Common myeloid progenitor, CD34-positive (primary cell): Measurements from ENCODE around the gene TFF1.

Source experiments
- CTCF ChIA-PET: fragments of 350-600 bp; sonication (Branson Sonifier 250); formaldehyde crosslinking; loops from one replicate; lab custom pipeline; 2021; ENCODE audit warnings: antibody characterized with exemption; lab: Charles Lee
- POLR2A ChIA-PET: fragments of 350-600 bp; sonication (Branson Sonifier 250); formaldehyde crosslinking; loops from one replicate; lab custom pipeline; 2021; ENCODE audit warnings: antibody characterized with exemption; lab: Charles Lee
- DNase-seq, 3 donors: peaks; one replicate each; pipeline versions ENCODE4 v3.0.0 to v3.0.0-alpha.2; 2013
- H3K27ac ChIP-seq, 2 experiments: 1 replicate in 1 of 2; 2 replicates in 1 of 2; pipeline ENCODE4 v1.7.0; 2013; ENCODE audit warnings: inconsistent platforms in 2 of 2, low read length in 2 of 2, mild to moderate bottlenecking in 2 of 2, low read depth in 1 of 2, moderate library complexity in 1 of 2; ENCODE audit not compliant: severe bottlenecking in 2 of 2, insufficient read depth in 1 of 2, poor library complexity in 1 of 2
- H3K27me3 ChIP-seq, 5 experiments: replicated peaks in 2 of 5; 1 replicate in 3 of 5; 2 replicates in 2 of 5; pipeline versions ENCODE4 v1.6.1 to v1.7.0; 2013; ENCODE audit warnings: low read length in 4 of 5, mild to moderate bottlenecking in 2 of 5, moderate library complexity in 2 of 5, inconsistent platforms in 1 of 5; ENCODE audit not compliant: insufficient read depth in 5 of 5, control insufficient read depth in 4 of 5
- H3K36me3 ChIP-seq, 4 experiments: 1 replicate in 2 of 4; 2 replicates in 2 of 4; pipeline versions ENCODE4 v1.6.1 to v1.7.0; 2013; ENCODE audit warnings: low read length in 3 of 4, control low read depth in 1 of 4, mild to moderate bottlenecking in 1 of 4; ENCODE audit not compliant: control insufficient read depth in 4 of 4, insufficient read depth in 4 of 4
- H3K4me1 ChIP-seq, 4 experiments: 1 replicate in 3 of 4; 2 replicates in 1 of 4; pipeline versions ENCODE4 v1.6.1 to v1.7.1; 2013; ENCODE audit warnings: low read length in 3 of 4, mild to moderate bottlenecking in 3 of 4, control low read depth in 1 of 4, inconsistent platforms in 1 of 4, moderate library complexity in 1 of 4; ENCODE audit not compliant: control insufficient read depth in 4 of 4, insufficient read depth in 4 of 4; ENCODE audit errors: control extremely low read depth in 1 of 4
- H3K4me3 ChIP-seq, 7 experiments: 1 replicate in 4 of 7; 2 replicates in 3 of 7; pipeline versions ENCODE4 v1.5.1 to v1.7.0; 2013; ENCODE audit warnings: mild to moderate bottlenecking in 7 of 7, low read length in 6 of 7, moderate library complexity in 6 of 7, inconsistent platforms in 2 of 7, low read depth in 2 of 7, control low read depth in 1 of 7; ENCODE audit not compliant: insufficient read depth in 4 of 7, control insufficient read depth in 1 of 7; ENCODE audit errors: extremely low read depth in 1 of 7
- H3K9me3 ChIP-seq, 5 experiments: 1 replicate in 4 of 5; 2 replicates in 1 of 5; pipeline versions ENCODE4 v1.6.1 to v1.7.1; 2013; ENCODE audit warnings: low read length in 4 of 5, mild to moderate bottlenecking in 2 of 5, inconsistent platforms in 1 of 5, low read depth in 1 of 5, moderate library complexity in 1 of 5; ENCODE audit not compliant: control insufficient read depth in 4 of 5, insufficient read depth in 2 of 5; ENCODE audit errors: control extremely low read depth in 1 of 5
- WGBS: methylation state at CpG from one replicate; pipeline ENCODE4 v1.1.5; 2013; ENCODE audit not compliant: insufficient coverage; 5-methylcytosine and 5-hydroxymethylcytosine counted together

The TFF1 gene

GRCh38 chr21:42316891-42317290 is 49.4 kb downstream of the TFF1 start:
- Histone ChIP-seq H3K4me1 (peaks cover 3 to 24% (median 13%) of the 10 kb centered on the region in 4 experiments), H3K4me3 (no peak overlapping the region), H3K27me3 (no peaks in the 10 kb centered on the region), H3K9me3 (no peaks in the 10 kb centered on the region), H3K27ac (no peak overlapping the region), H3K36me3 (no peaks in the 10 kb centered on the region)
- DNase-seq = no peak
- WGBS = 98% methylated on average over 16 of the region's 16 CpGs
- POLR2A ChIA-PET = no interaction called here
- CTCF ChIA-PET = interaction anchor here (1.3 to 4.2 kb wide), 2 partner anchors 7 to 21 kb away, joined by 3 to 30 read pairs; no protein-coding TSS in a partner anchor

- POLR2A ChIA-PET = no interaction called here
- Histone ChIP-seq H3K4me1 (peaks cover 3 to 26% (median 13%) of the 10 kb centered on the region in 4 experiments), H3K27ac (no peak within 1 kb of the TSS), H3K27me3 (no peaks in the 10 kb centered on the region), H3K4me3 (no peak within 1 kb of the TSS), H3K9me3 (no peaks in the 10 kb centered on the region), H3K36me3 (no peaks in the 10 kb centered on the region)
- CTCF ChIA-PET = interaction anchor here (1.1 to 1.3 kb wide), 2 partner anchors 20 to 22 kb away, joined by 3 to 4 read pairs; no protein-coding TSS in a partner anchor
- no peak for DNase-seq
- WGBS = 96% methylated on average over 11 of the region's 15 CpGs
Observed at GRCh38 chr21:42315296-42315891, 50.9 kb downstream of the TFF1 start, which contains the start of gene TFF3. TSS of gene TFF3 (minus strand) at chr21:42315409. CDS start at chr21:42315374, 35 bp downstream.

- peaks cover 3 to 26% (median 14%) of the 10 kb centered on the region in 4 experiments for H3K4me1 ChIP-seq
- no peak overlapping the region for H3K27ac ChIP-seq
- H3K9me3 ChIP-seq = no peaks in the 10 kb centered on the region
- no peak overlapping the region for H3K4me3 ChIP-seq
- no peaks in the 10 kb centered on the region for H3K36me3 ChIP-seq
- WGBS = 91% methylated on average over 2 of the region's 6 CpGs
- CTCF ChIA-PET = interaction anchor here (1.0 to 1.6 kb wide), 6 partner anchors 17 to 135 kb away, joined by 4 read pairs; no protein-coding TSS in a partner anchor
- no peak for DNase-seq
- no peaks in the 10 kb centered on the region for H3K27me3 ChIP-seq
- POLR2A ChIA-PET = no interaction called here
Observed at GRCh38 chr21:42314616-42315295, 51.6 kb downstream of the TFF1 start.

GRCh38 chr21:42313501-42313969 is 52.8 kb downstream of the TFF1 start:
- H3K36me3 ChIP-seq = no peaks in the 10 kb centered on the region
- peaks cover 6 to 26% (median 18%) of the 10 kb centered on the region in 4 experiments for H3K4me1 ChIP-seq
- no peaks in the 10 kb centered on the region for H3K9me3 ChIP-seq
- no peak overlapping the region for H3K4me3 ChIP-seq
- WGBS = 91% methylated on average over 9 of the region's 13 CpGs
- no peak for DNase-seq
- no peaks in the 10 kb centered on the region for H3K27me3 ChIP-seq
- ChIA-PET POLR2A (no interaction called here), CTCF (interaction anchor here (1.0 to 1.6 kb wide), 4 partner anchors 18 to 136 kb away, joined by 4 read pairs; no protein-coding TSS in a partner anchor)
- H3K27ac ChIP-seq = no peak overlapping the region

GRCh38 chr21:42312626-42313104 is 53.7 kb downstream of the TFF1 start:
- no peaks in the 10 kb centered on the region for H3K36me3 ChIP-seq
- no peaks in the 10 kb centered on the region for H3K27me3 ChIP-seq
- CTCF ChIA-PET = interaction anchor here (5.8 kb wide), 1 partner anchor 25 kb away, joined by 43 read pairs; no protein-coding TSS in a partner anchor
- POLR2A ChIA-PET = no interaction called here
- H3K4me1 ChIP-seq = peaks cover 8 to 29% (median 26%) of the 10 kb centered on the region in 4 experiments
- H3K27ac ChIP-seq = no peak overlapping the region
- no peak for DNase-seq
- H3K9me3 ChIP-seq = no peaks in the 10 kb centered on the region
- WGBS = 97% methylated on average over 16 of the region's 16 CpGs
- no peak overlapping the region for H3K4me3 ChIP-seq
